Pancreas (tissue), 10 donors: Measurements from ENCODE around the gene ARAP2. TPM values are rescaled to one million over a fixed set of nuclear protein-coding genes. Genes with fewer than 3 reads are reported as not detected.

Experiments used
- ATAC-seq, 4 donors: fragments of 200-7000 bp; cut with Tn5 transposase; one replicate each; pipeline versions ENCODE4 v1.8.0 to v1.9.1; 2020; ENCODE audit warnings: mild to moderate bottlenecking in 4 of 4, moderate library complexity in 4 of 4
- DNase-seq, 6 donors: peaks; one replicate each; pipeline ENCODE4 v3.0.0-alpha.2; 2020
- FAIRE-seq: peaks from 2 replicates; lab custom pipeline; 2012; peaks lifted over from hg19 to GRCh38; lab: Jason Lieb, UNC
- H3K27ac ChIP-seq, 4 donors: fragments of 200-600 bp; sonication (generic); 1 replicate in 3 of 4; 2 replicates in 1 of 4; pipeline versions ENCODE4 v1.5.0 to v1.8.0; 2020
- H3K27me3 ChIP-seq, 4 donors: fragments of 200-600 bp; one replicate each; pipeline ENCODE4 v1.8.0; 2021
- H3K36me3 ChIP-seq, 3 donors: fragments of 200-600 bp; sonication (generic) in 1 of 3; one replicate each; pipeline versions ENCODE4 v1.5.0 to v1.8.0; 2020 to 2021
- H3K4me1 ChIP-seq, 3 donors: fragments of 200-600 bp; one replicate each; pipeline ENCODE4 v1.8.0; 2021
- H3K4me3 ChIP-seq, 4 donors: fragments of 200-600 bp; sonication (generic) in 2 of 4; one replicate each; pipeline versions ENCODE4 v1.5.0 to v1.8.0; 2020 to 2021
- H3K9me3 ChIP-seq, 4 donors: fragments of 200-600 bp; one replicate each; pipeline ENCODE4 v1.8.0; 2021
- WGBS, 2 donors: extraction: QIAGEN DNeasy Blood & Tissue Kit; methylation state at CpG; one replicate each; pipeline ENCODE4 v1.1.7; 2013; 5-methylcytosine and 5-hydroxymethylcytosine counted together
- intact Hi-C, 3 donors: fragments of 100-400 bp; cut with DNase I; formaldehyde crosslinking; loops; one replicate each; pipeline versions ENCODE4 v1.11.1 to v1.14.2; 2022
- polyA plus RNA-seq, 2 donors: library from polyadenylated mRNA; stranded (reverse); fragments of 200-250 nt; gene quantifications; one replicate each; pipeline ENCODE4 v1.2.3, GENCODE V29; 2013
- total RNA-seq, 6 donors: library from RNA; stranded (reverse); fragmentation: NEBNext Ultra II Directional in 4 of 6; extraction: Animal tissue kit (Norgen Biotek cat#: 25700) in 4 of 6; gene quantifications; one replicate each; pipeline versions ENCODE4 v1.2.1 to v1.2.4, GENCODE V29; 2021 to 2023
- TF ChIP-seq, protein P1 (sequence below), 4 donors: fragments of 200-600 bp; sonication (generic) in 3 of 4; IDR thresholded peaks; one replicate each; pipeline versions ENCODE4 v1.5.0 to v1.8.0; 2021; ENCODE audit warnings: antibody characterized with exemption in 4 of 4
- donor health status: healthy with polysubstance abuse.
- donor health status: DM: no; HTN: no; CAD: no; lungs with moderate emphysema.
- donor health status: DM: no; HTN: no; CAD: no.
- donor health status: control.
- donor health status: control.
- donor health status: Bipolar disorder and iron deficiency.
- donor health status: DM: yes; HTN: yes; CAD: no.
- donor health status: DM: no; HTN: no; CAD: no.
- donor health status: DM: no; HTN: no; CAD: no.
- donor health status: DM: yes; HTN: yes; CAD: no.

Gene ARAP2
- total and polyA plus RNA-seq, 8 donors, result 3.2 to 14.3 (median 7.7) TPM

DNA sequence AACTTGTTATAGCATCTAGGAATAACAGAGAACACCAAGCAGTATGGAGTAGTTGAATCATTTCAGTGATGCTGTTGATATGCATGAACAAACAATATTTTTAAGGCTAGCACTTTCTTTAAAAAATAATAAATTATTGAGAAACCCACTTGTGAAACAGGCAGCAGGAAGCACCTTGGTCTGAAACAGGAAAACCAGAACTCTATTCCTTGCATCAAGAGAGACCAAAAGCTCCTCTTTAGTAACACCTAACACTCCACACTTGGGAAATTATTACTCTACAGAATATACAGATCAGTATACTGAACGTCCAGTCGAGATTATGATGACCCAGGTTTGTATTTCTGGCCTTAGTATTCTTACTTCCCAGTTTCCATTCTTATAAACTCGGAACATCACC, 129.0 kb downstream of the ARAP2 start:
- ATAC-seq, result no peak
- FAIRE-seq, result no peak
- no peaks in the 10 kb centered on the region for H3K9me3 ChIP-seq
- H3K27me3 ChIP-seq, result no peaks in the 10 kb centered on the region
- 87% methylated on average over 3 of the region's 3 CpGs for WGBS, 2 donors
- no peak overlapping the region for H3K4me3 ChIP-seq
- no peak for DNase-seq
- peaks cover 0 to 4% (median 0%) of the 10 kb centered on the region in 3 donors for H3K4me1 ChIP-seq
- H3K27ac ChIP-seq, result no peak overlapping the region
- H3K36me3 ChIP-seq, result no peaks in the 10 kb centered on the region
- intact Hi-C loops, result no loop called here
- TF ChIP-seq, protein P1, sequence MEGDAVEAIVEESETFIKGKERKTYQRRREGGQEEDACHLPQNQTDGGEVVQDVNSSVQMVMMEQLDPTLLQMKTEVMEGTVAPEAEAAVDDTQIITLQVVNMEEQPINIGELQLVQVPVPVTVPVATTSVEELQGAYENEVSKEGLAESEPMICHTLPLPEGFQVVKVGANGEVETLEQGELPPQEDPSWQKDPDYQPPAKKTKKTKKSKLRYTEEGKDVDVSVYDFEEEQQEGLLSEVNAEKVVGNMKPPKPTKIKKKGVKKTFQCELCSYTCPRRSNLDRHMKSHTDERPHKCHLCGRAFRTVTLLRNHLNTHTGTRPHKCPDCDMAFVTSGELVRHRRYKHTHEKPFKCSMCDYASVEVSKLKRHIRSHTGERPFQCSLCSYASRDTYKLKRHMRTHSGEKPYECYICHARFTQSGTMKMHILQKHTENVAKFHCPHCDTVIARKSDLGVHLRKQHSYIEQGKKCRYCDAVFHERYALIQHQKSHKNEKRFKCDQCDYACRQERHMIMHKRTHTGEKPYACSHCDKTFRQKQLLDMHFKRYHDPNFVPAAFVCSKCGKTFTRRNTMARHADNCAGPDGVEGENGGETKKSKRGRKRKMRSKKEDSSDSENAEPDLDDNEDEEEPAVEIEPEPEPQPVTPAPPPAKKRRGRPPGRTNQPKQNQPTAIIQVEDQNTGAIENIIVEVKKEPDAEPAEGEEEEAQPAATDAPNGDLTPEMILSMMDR (IDR thresholded peaks at IDR 0.05), result no peak

DNA sequence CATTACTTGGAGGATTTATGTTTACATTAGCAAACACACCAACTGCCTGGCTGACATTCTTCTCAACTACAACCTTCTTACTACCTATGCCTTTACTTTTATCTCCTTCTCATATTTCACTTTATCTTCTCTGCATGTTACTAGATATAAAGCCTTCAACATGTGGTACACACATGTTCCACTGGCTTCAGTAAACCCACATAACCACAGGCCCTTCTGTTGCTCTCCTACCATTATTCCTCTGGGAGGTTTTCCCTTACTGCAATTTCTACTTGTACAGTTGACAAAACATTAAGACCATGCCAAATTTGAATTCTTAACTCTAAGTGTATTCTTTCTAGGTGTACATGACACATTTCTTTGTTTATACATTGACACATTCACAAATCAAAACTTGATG, 133.1 kb downstream of the ARAP2 start:
- intact Hi-C loops, result no loop called here
- peaks cover 0 to 4% (median 0%) of the 10 kb centered on the region in 3 donors for H3K4me1 ChIP-seq
- no peak for ATAC-seq
- no peaks in the 10 kb centered on the region for H3K9me3 ChIP-seq
- FAIRE-seq, result no peak
- no peak overlapping the region for H3K27ac ChIP-seq
- H3K27me3 ChIP-seq, result no peaks in the 10 kb centered on the region
- H3K4me3 ChIP-seq, result no peak overlapping the region
- no peaks in the 10 kb centered on the region for H3K36me3 ChIP-seq
- DNase-seq, result no peak
- TF ChIP-seq, protein P1 (IDR thresholded peaks at IDR 0.05), result no peak

DNA sequence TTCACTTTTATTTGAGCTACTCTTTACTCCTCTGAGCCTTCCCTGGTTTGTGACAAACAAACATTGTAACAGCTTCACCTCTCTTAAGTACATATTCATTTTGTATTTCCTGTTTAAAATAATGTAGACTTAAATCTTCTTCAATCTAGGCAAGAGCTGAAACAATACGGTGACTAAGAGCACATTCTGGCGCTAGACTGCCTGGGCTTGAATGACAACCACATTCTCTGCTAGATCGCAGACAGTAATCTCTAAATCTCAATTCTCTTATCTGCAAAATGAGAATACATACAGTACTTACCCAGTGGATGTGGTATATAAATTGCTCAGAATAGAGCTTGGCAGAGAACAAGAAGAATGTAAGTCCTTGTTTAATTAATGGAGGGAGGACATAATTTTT, 144.8 kb downstream of the ARAP2 start:
- TF ChIP-seq, protein P1 (IDR thresholded peaks at IDR 0.05), result no peak
- DNase-seq, result no peak
- no peak for FAIRE-seq
- Histone ChIP-seq H3K27me3 (no peaks in the 10 kb centered on the region), H3K27ac (no peak overlapping the region), H3K4me1 (no peaks in the 10 kb centered on the region), H3K36me3 (no peaks in the 10 kb centered on the region), H3K4me3 (no peak overlapping the region), H3K9me3 (no peaks in the 10 kb centered on the region)
- 94 to 96% methylated on average over 3 of the region's 3 CpGs for WGBS, 2 donors
- intact Hi-C loops, result no loop called here
- no peak for ATAC-seq

DNA sequence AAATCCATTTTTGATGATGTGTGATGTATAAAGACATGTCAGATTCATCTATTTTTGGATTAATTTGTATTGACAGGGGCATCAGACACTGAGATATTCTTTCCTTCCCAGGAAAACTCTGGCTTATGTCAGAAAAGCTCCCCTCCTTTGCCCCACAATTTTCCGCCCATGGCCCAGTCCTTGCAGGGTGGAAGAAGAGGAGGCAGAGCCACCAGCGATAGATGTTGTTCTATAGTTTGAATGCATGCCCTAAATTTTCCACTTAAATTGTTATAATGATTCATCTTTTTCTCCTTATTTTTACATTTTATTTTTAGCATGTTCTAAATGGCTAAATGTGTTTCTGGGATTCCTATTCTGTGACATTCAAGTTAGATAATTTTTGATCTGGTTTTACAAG, 149.3 kb downstream of the ARAP2 start:
- no peak for ATAC-seq
- Histone ChIP-seq H3K36me3 (peaks cover 0 to 4% (median 0%) of the 10 kb centered on the region in 3 donors), H3K4me3 (no peak overlapping the region), H3K27me3 (no peaks in the 10 kb centered on the region), H3K27ac (no peak overlapping the region), H3K9me3 (no peaks in the 10 kb centered on the region), H3K4me1 (no peaks in the 10 kb centered on the region)
- WGBS, 2 donors, result 92% methylated on average over 2 of the region's 2 CpGs
- no peak for DNase-seq
- FAIRE-seq, result no peak
- TF ChIP-seq, protein P1 (IDR thresholded peaks at IDR 0.05), result no peak
- intact Hi-C loops, result no loop called here

DNA sequence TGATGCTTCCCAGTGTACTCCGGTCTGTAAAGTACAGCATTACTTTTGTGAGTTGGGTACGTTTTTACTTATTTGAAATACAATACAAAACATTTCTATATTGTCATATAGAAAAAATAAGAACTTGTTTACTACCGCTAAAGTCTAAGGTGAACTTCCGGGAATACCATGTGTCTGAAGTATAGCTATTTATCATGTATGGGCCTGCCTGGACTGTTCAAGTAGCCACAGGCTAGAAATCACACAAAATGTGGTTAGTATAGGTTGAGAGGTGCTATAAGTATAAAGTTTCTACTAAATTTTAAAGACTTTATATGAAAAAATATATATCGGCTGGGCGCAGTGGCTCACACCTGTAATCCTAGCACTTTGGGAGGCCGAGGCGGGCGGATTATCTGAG, 152.3 kb downstream of the ARAP2 start:
- no peak overlapping the region for H3K27ac ChIP-seq
- WGBS, 2 donors, result 97% methylated on average over 9 of the region's 9 CpGs
- DNase-seq (no peak), FAIRE-seq (no peak), ATAC-seq (no peak)
- TF ChIP-seq, protein P1 (IDR thresholded peaks at IDR 0.05), result no peak
- no peak overlapping the region for H3K4me3 ChIP-seq
- H3K27me3 ChIP-seq, result no peaks in the 10 kb centered on the region
- intact Hi-C loops, result no loop called here
- peaks cover 0 to 4% (median 0%) of the 10 kb centered on the region in 3 donors for H3K36me3 ChIP-seq
- no peaks in the 10 kb centered on the region for H3K9me3 ChIP-seq
- no peaks in the 10 kb centered on the region for H3K4me1 ChIP-seq
